Astrocyte of the cerebellum (primary cell): ENCODE results near the gene SETD2.
"Not testable (repeated sequence)": the region's sequence is repeated elsewhere in the genome, so short reads cannot be mapped to it uniquely, and the experiment has no call there.

Experiments
- DNase-seq: peaks from one replicate; pipeline ENCODE4 v3.0.0-alpha.2; 2011; ENCODE audit warnings: low read depth
- H3K4me3 ChIP-seq: 2 replicates; pipeline ENCODE4 v1.5.1; 2011; ENCODE audit warnings: mild to moderate bottlenecking, low read depth, low read length, moderate library complexity
- CTCF ChIP-seq: IDR thresholded peaks from 2 replicates; pipeline ENCODE4 v1.5.1; 2012; ENCODE audit warnings: low read length, low read depth, moderate library complexity, mild to moderate bottlenecking; ENCODE audit errors: missing control alignments
- in situ Hi-C: cut with HindIII; loops from 2 replicates; pipeline ENCODE4 v1.10.0; 2017; ENCODE audit warnings: low sequenced_read_pairs

Gene SETD2

GRCh38 chr3:47149339-47149933, 14.5 kb downstream of the SETD2 start:
- in situ Hi-C loops = no loop called here
- no peak overlapping the region for H3K4me3 ChIP-seq
- DNase-seq = no peak
- no peak for TF ChIP-seq CTCF

- in situ Hi-C loops = no loop called here
- H3K4me3 ChIP-seq = no peak overlapping the region
- DNase-seq = no peak
- TF ChIP-seq CTCF = no peak
These were observed 18.6 kb downstream of the SETD2 start for GRCh38 chr3:47145272-47145671.

DNA sequence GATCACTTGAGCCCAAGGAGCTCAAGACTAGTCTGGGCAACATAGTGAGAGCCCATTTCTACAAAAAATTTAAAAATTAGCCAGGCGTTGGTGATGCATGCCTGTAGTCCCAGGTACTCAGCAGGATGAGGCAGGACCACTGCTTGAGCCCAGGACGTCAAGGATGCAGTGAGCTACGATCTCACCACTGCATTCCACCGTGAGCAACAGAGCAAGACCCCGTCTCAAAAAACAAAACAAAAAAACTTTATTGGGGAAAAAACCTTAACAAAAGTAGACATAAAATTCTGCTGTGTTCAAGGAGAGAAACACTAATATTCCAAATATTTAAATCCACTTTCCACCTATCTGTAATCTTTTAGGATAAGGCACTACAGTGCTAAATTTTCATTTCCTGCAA, 20.8 kb downstream of the SETD2 start:
- no peak for DNase-seq
- no peak for TF ChIP-seq CTCF
- H3K4me3 ChIP-seq = no peak overlapping the region
- in situ Hi-C loops = no loop called here

DNA sequence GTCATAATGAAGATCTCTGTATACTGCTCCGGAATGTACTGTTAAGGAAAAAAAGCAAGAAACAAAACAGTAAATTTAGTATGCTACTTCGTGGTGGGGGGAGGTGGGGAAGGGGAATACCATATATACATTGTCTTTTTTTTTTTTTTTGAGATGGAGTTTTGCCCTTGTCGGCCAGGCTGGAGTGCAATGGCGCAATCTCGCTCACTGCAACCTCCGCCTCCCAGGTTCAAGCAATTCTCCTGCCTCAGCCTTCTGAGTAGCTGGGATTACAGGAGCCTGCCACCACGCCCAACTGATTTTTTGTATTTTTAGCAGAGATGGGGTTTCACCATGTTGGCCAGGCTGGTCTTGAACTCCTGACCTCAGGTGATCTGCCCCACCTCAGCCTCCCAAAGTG, 21.4 kb downstream of the SETD2 start:
- H3K4me3 ChIP-seq, DNase-seq, in situ Hi-C loops: not testable (repeated sequence)

DNA sequence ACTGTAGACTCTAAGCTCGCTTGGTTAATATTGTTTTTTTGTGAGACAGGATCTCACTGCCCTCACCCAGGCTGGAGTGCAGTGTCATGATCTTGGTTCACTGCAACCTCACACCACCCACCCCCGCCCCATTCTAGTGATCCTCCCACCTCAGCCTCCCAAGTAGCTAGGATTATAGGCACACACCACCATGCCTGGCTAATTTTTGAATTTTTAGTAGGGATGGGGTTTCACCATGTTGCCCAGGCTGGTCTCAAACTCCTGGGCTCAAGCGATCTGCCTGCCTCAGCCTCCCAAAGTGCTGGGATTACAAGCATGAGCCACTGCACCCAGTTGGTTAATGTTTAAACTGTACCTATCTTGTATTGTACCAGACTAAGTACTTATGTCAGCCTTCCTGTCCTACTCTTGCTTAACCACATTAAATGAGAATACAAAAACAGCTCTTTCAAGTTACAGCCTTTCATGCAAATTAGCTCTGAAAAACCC, 22.9 kb downstream of the SETD2 start:
- in situ Hi-C loops, H3K4me3 ChIP-seq, DNase-seq: not testable (repeated sequence)

- H3K4me3 ChIP-seq, in situ Hi-C loops, DNase-seq: not testable (repeated sequence)
These were observed 23.4 kb downstream of the SETD2 start for GRCh38 chr3:47140553-47140952.

GRCh38 chr3:47134311-47134710, 29.6 kb downstream of the SETD2 start:
- TF ChIP-seq CTCF = no peak
- no peak overlapping the region for H3K4me3 ChIP-seq
- in situ Hi-C loops = no loop called here
- no peak for DNase-seq

DNA sequence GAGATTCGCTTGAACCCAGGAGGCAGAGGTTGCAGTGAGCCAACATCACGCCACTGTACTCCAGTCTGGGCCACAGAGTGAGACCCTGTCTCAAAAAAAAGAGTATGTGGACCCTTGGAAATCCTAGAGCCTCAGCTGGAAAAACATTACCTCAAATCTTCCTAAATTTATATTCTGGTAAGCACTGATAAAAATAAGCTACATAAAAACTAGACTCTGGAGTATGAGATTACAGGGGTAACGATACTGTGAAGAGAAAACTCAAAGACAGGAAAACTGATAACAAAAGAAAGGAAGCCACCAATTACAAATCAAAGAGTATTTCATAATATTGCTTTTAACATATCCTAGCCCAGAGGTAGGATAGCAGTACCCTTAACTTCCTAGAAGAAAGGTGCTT, 30.3 kb downstream of the SETD2 start:
- H3K4me3 ChIP-seq = no peak overlapping the region
- DNase-seq = no peak
- TF ChIP-seq CTCF = no peak
- in situ Hi-C loops = no loop called here
